A549 (cell line): ENCODE measurements around the gene FAM90A1. TPM values are rescaled to one million over a fixed set of nuclear protein-coding genes. Genes with fewer than 3 reads are reported as not detected.
"Not testable (repeated sequence)": the region's sequence is repeated elsewhere in the genome, so short reads cannot be mapped to it uniquely, and the experiment has no call there.

Experiments used
- ATAC-seq, 2 experiments: fragments of 200-7000 bp in 1 of 2; fragments of >200 bp in 1 of 2; cut with Nextera tagmentation in 1 of 2; cut with Tn5 transposase in 1 of 2; 3 replicates each; pipeline versions ENCODE4 v1.8.0 to v1.9.1; 2018 to 2020; ENCODE audit warnings: mild to moderate bottlenecking in 1 of 2, moderate library complexity in 1 of 2
- CTCF ChIA-PET: fragments of 300-600 bp; sonication (Branson Sonifier 250); formaldehyde crosslinking; extraction: SDS; loops from one replicate; lab custom pipeline; 2021; ENCODE audit warnings: antibody characterized with exemption, inconsistent platforms; lab: Yijun Ruan, JAX
- POLR2A ChIA-PET: fragments of 350-600 bp; formaldehyde crosslinking; extraction: SDS; loops from one replicate; lab custom pipeline; 2021; ENCODE audit warnings: antibody characterized with exemption, inconsistent platforms; lab: Yijun Ruan, JAX
- DNase-seq, 2 experiments: peaks; one replicate each; pipeline versions ENCODE4 v3.0.0 to v3.0.0-alpha.2; 2011 to 2016; ENCODE audit warnings: low read depth in 1 of 2, low spot score in 1 of 2
- FAIRE-seq: peaks from 2 replicates; lab custom pipeline; 2011; peaks lifted over from hg19 to GRCh38; lab: Jason Lieb, UNC
- H3K27ac ChIP-seq, 2 experiments: fragments of >200 bp; sonication (Bioruptor Twin); formaldehyde crosslinking; 3 replicates each; pipeline ENCODE4 v1.5.1; 2016 to 2017
- H3K4me1 ChIP-seq: fragments of >200 bp; sonication (Bioruptor Twin); formaldehyde crosslinking; 3 replicates; pipeline ENCODE4 v1.6.1; 2016
- H3K4me2 ChIP-seq: fragments of >200 bp; sonication (Bioruptor Twin); formaldehyde crosslinking; 3 replicates; pipeline ENCODE4 v1.6.1; 2016
- H3K4me3 ChIP-seq: fragments of >200 bp; sonication (Bioruptor Twin); formaldehyde crosslinking; 3 replicates; pipeline ENCODE4 v1.5.1; 2016
- H3K9me3 ChIP-seq: fragments of >200 bp; sonication (Bioruptor Twin); formaldehyde crosslinking; 3 replicates; pipeline ENCODE4 v1.6.1; 2016
- ATOH8 ChIP-seq: fragments of 250-450 bp; sonication (Bioruptor Pico); IDR thresholded peaks from 2 replicates; pipeline ENCODE4 v1.5.0; 2020; ENCODE audit warnings: low read depth, mild to moderate bottlenecking, moderate library complexity
- BCL3 ChIP-seq: fragments of >200 bp; sonication (Bioruptor Twin); formaldehyde crosslinking; IDR thresholded peaks from 3 replicates; pipeline ENCODE4 v1.6.1; 2016
- BHLHE40 ChIP-seq: IDR thresholded peaks from 2 replicates; pipeline ENCODE4 v1.6.1; 2012; ENCODE audit warnings: low read depth, low read length, inconsistent platforms
- CBX8 ChIP-seq: fragments of 200-600 bp; sonication (generic); IDR thresholded peaks from 2 replicates; pipeline ENCODE4 v1.6.1; 2016
- EHF ChIP-seq: fragments of 250-450 bp; sonication (Bioruptor Pico); IDR thresholded peaks from 2 replicates; pipeline ENCODE4 v1.5.0; 2020; ENCODE audit warnings: mild to moderate bottlenecking
- FOXS1 ChIP-seq: fragments of 250-450 bp; sonication (Bioruptor Pico); IDR thresholded peaks from 2 replicates; pipeline ENCODE4 v1.5.0; 2020; ENCODE audit warnings: mild to moderate bottlenecking, moderate library complexity
- HEYL ChIP-seq: fragments of 250-450 bp; sonication (Bioruptor Pico); IDR thresholded peaks from 2 replicates; pipeline ENCODE4 v1.8.0; 2021; ENCODE audit warnings: mild to moderate bottlenecking, moderate library complexity
- HOXB13 ChIP-seq: fragments of 250-450 bp; sonication (Bioruptor Pico); IDR thresholded peaks from 2 replicates; pipeline ENCODE4 v1.5.0; 2020; ENCODE audit warnings: low read depth, mild to moderate bottlenecking, moderate library complexity
- HOXB5 ChIP-seq: fragments of 250-450 bp; sonication (Bioruptor Pico); IDR thresholded peaks from 2 replicates; pipeline ENCODE4 v1.5.0; 2020; ENCODE audit warnings: mild to moderate bottlenecking, moderate library complexity
- JUNB ChIP-seq: fragments of >200 bp; sonication (Bioruptor Twin); formaldehyde crosslinking; IDR thresholded peaks from 2 replicates; pipeline ENCODE4 v1.6.1; 2016
- KDM1A ChIP-seq: fragments of 200-600 bp; sonication (generic); IDR thresholded peaks from 2 replicates; pipeline ENCODE4 v1.6.1; 2016; ENCODE audit warnings: low read depth, mild to moderate bottlenecking
- NPAS2 ChIP-seq: fragments of 250-450 bp; sonication (Bioruptor Pico); IDR thresholded peaks from 2 replicates; pipeline ENCODE4 v1.8.0; 2022; ENCODE audit warnings: mild to moderate bottlenecking, moderate library complexity, borderline replicate concordance
- NR3C1 ChIP-seq: fragments of >200 bp; sonication (Bioruptor Twin); formaldehyde crosslinking; IDR thresholded peaks from 3 replicates; pipeline ENCODE4 v1.6.1; 2017
- RARB ChIP-seq: fragments of 250-450 bp; sonication (Bioruptor Pico); IDR thresholded peaks from 2 replicates; pipeline ENCODE4 v1.8.0; 2021; ENCODE audit warnings: mild to moderate bottlenecking, moderate library complexity
- RCOR1 ChIP-seq: fragments of 150-350 bp; IDR thresholded peaks from 2 replicates; pipeline ENCODE4 v1.6.1; 2014; ENCODE audit warnings: antibody characterized with exemption, low read length, low read depth
- RNF2 ChIP-seq: fragments of 200-600 bp; sonication (generic); IDR thresholded peaks from 2 replicates; pipeline ENCODE4 v1.6.1; 2016; ENCODE audit warnings: low read depth, mild to moderate bottlenecking, antibody characterized with exemption, moderate library complexity, borderline replicate concordance
- SREBF2 ChIP-seq: fragments of 450-650 bp; IDR thresholded peaks from 2 replicates; pipeline ENCODE4 v1.6.1; 2014; ENCODE audit warnings: mild to moderate bottlenecking, moderate library complexity
- ZC3H11A ChIP-seq: fragments of 450-650 bp; IDR thresholded peaks from 2 replicates; pipeline ENCODE4 v1.6.1; 2014; ENCODE audit warnings: antibody characterized with exemption, mild to moderate bottlenecking
- WGBS: methylation state at CpG from one replicate; pipeline ENCODE4 v1.1.6; 2017; ENCODE audit errors: missing lambda C conversion rate; 5-methylcytosine and 5-hydroxymethylcytosine counted together
- polyA plus RNA-seq, 4 experiments: library from polyadenylated mRNA; depleted of rRNA in 3 of 4; stranded (reverse); fragments of >200 nt; fragmentation: RNase III in 1 of 4; extraction: RNeasy Plus Mini Kit Qiagen cat#74134 plus additional on column Dnase treatment in 1 of 4; gene quantifications; 2 replicates in 3 of 4; 3 replicates in 1 of 4; pipeline ENCODE4 v1.2.3, GENCODE V29; 2011 to 2017
- TF ChIP-seq, protein P1 (sequence below): IDR thresholded peaks from 2 replicates; pipeline ENCODE4 v1.6.1; 2012

Gene FAM90A1
- polyA plus RNA-seq, 2 of the 4 experiments (the other 2 are of a cell fraction): 0.04 TPM; not detected in 1

DNA sequence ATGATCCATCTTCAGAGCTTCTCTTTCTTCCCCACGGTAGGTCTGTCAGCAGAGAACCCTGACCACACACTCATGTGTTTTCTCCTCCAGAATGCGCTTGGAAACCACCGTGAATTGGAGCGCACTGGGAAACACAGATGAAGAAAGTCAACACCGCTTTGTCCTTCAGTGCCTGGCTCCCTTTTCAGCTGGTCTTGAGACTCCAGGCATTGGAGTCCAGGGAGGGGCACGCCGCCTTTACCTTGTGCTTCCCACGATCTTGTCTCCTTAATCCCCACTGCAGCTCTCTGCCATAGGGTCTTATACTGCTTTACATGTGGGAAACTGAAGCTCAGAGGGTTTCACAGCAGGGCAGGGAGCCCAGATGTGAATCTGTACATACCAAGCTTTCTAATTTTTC is 1.1 kb downstream of the FAM90A1 start:
- Histone ChIP-seq H3K9me3 (no peaks in the 10 kb centered on the region), H3K4me3 (no peak overlapping the region), H3K27ac (no peak overlapping the region), H3K4me1 (no peaks in the 10 kb centered on the region), H3K4me2 (no peak overlapping the region)
- ATAC-seq: no peak
- no peak for FAIRE-seq
- TF ChIP-seq ZC3H11A: no peak
- TF ChIP-seq HOXB13: no peak
- TF ChIP-seq HEYL (CRISPR knock-in tag): no peak
- TF ChIP-seq, protein P1, sequence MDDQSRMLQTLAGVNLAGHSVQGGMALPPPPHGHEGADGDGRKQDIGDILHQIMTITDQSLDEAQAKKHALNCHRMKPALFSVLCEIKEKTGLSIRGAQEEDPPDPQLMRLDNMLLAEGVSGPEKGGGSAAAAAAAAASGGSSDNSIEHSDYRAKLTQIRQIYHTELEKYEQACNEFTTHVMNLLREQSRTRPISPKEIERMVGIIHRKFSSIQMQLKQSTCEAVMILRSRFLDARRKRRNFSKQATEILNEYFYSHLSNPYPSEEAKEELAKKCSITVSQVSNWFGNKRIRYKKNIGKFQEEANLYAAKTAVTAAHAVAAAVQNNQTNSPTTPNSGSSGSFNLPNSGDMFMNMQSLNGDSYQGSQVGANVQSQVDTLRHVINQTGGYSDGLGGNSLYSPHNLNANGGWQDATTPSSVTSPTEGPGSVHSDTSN: no peak
- TF ChIP-seq RNF2: no peak
- TF ChIP-seq NPAS2 (CRISPR knock-in tag): no peak
- TF ChIP-seq RCOR1: no peak
- no peak for TF ChIP-seq CBX8
- no peak for TF ChIP-seq JUNB
- TF ChIP-seq EHF: no peak
- no peak for TF ChIP-seq ATOH8 (CRISPR knock-in tag)
- no peak for TF ChIP-seq BHLHE40
- no peak for TF ChIP-seq NR3C1
- no peak for TF ChIP-seq KDM1A
- TF ChIP-seq RARB (CRISPR knock-in tag): no peak
- TF ChIP-seq FOXS1 (CRISPR knock-in tag): no peak
- no peak for TF ChIP-seq BCL3
- TF ChIP-seq SREBF2: no peak
- no peak for TF ChIP-seq HOXB5 (CRISPR knock-in tag)
- DNase-seq: no peak
- CTCF ChIA-PET: no interaction called here
- WGBS: 71% methylated on average over 8 of the region's 8 CpGs
- POLR2A ChIA-PET: no interaction called here

DNA sequence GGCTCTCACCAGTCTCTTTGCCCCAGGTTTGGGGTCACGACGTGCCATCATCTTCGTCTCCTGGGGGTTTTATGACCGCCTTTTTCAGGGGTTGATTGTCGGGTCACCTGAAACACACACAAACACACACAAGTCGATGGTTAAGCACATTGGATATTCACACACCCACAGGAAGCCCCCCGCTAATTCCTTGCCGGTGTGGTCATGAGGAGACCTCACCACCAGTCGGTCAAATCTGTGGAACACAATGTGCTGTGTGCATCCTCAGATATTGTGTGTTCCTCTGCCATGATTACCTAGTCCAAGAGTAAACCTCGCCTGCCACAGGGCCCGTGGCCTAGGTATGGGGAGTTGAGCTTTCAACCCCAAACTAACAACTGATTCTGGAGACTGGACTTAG is 2.6 kb downstream of the FAM90A1 start:
- H3K9me3 ChIP-seq, FAIRE-seq, H3K4me1 ChIP-seq, H3K27ac ChIP-seq, H3K4me2 ChIP-seq, H3K4me3 ChIP-seq, POLR2A ChIA-PET, ATAC-seq, CTCF ChIA-PET, DNase-seq: not testable (repeated sequence)
- 81% methylated on average over 11 of the region's 11 CpGs for WGBS

- ATAC-seq, H3K27ac ChIP-seq, H3K4me1 ChIP-seq, H3K4me3 ChIP-seq, DNase-seq, H3K9me3 ChIP-seq, H3K4me2 ChIP-seq, POLR2A ChIA-PET, FAIRE-seq: not testable (repeated sequence)
- CTCF ChIA-PET: interaction anchor here (0.7 kb wide), 1 partner anchor 14 kb away, joined by 3 read pairs; no protein-coding TSS in a partner anchor
- WGBS: 60% methylated on average over 11 of the region's 13 CpGs
Observed at GRCh38 chr12:8223646-8224045, 3.8 kb downstream of the FAM90A1 start.

- WGBS: 72% methylated on average over 7 of the region's 16 CpGs
- H3K4me1 ChIP-seq, H3K9me3 ChIP-seq, H3K4me2 ChIP-seq, DNase-seq, H3K27ac ChIP-seq, ATAC-seq, FAIRE-seq, POLR2A ChIA-PET, H3K4me3 ChIP-seq, CTCF ChIA-PET: not testable (repeated sequence)
Observed at GRCh38 chr12:8222303-8222702, 5.1 kb downstream of the FAM90A1 start.

DNA sequence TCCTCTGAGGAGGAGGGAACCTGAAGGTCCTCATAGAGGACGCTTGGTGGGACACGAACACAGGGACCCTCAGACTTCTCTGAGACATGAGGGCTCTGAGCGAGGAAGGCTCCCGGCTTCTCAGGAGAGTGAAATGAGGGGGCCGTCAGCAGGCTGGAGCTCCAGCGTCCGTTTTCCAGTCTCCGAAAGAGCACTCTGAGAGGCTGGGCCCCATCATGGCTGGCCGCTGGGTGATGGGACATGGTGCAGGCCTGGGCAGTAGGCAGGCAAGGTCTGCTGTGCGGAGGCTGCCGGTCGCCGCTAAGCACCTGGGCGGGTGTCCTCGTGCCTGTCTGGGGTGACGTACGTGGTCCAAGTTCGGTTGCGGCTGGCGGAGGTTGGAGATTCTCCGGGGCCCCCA is 5.6 kb downstream of the FAM90A1 start:
- ATAC-seq, H3K4me3 ChIP-seq, H3K4me2 ChIP-seq, H3K9me3 ChIP-seq, CTCF ChIA-PET, FAIRE-seq, DNase-seq, H3K4me1 ChIP-seq, POLR2A ChIA-PET, H3K27ac ChIP-seq: not testable (repeated sequence)
- 82% methylated on average over 21 of the region's 21 CpGs for WGBS

DNA sequence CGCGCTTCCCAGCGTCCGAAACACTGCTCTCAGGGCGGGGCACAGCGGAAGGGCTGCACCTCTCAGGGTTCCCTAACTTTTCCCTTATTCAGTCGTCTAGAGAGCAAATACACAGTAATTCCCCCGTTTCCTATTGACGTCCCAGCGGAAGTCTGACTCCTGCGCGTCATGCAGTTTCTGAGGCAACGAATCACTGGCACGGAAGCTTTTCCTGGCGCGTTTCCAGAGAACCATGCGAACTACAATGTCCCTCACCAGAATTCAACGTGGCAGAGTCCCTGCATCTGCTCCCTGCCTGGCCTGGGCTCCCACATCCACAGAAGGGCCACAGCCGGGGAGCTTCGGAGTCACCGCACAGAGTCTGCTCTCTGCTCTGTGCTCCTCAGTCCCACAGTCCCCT is 6.0 kb downstream of the FAM90A1 start:
- CTCF ChIA-PET, DNase-seq, H3K4me2 ChIP-seq, H3K4me3 ChIP-seq, POLR2A ChIA-PET, H3K27ac ChIP-seq, H3K9me3 ChIP-seq, FAIRE-seq, ATAC-seq, H3K4me1 ChIP-seq: not testable (repeated sequence)
- WGBS: 60% methylated on average over 21 of the region's 21 CpGs

GRCh38 chr12:8218711-8219382 is 8.6 kb downstream of the FAM90A1 start:
- CTCF ChIA-PET: interaction anchor here (0.7 kb wide), 1 partner anchor 33 kb away, joined by 4 read pairs; no protein-coding TSS in a partner anchor
- H3K4me1 ChIP-seq, H3K27ac ChIP-seq, ATAC-seq, H3K4me3 ChIP-seq, POLR2A ChIA-PET, H3K9me3 ChIP-seq, FAIRE-seq, DNase-seq, H3K4me2 ChIP-seq: not testable (repeated sequence)
- 65% methylated on average over 26 of the region's 26 CpGs for WGBS
